Sciatic nerve (tissue), 2 donors: Measurements from ENCODE around the gene PHC3. TPM values are rescaled to one million over a fixed set of nuclear protein-coding genes. Genes with fewer than 3 reads are reported as not detected.
"Not testable (repeated sequence)": the region's sequence is repeated elsewhere in the genome, so short reads cannot be mapped to it uniquely, and the experiment has no call there.

Experiments
- ATAC-seq: fragments of 200-7000 bp; cut with Tn5 transposase; one replicate; pipeline ENCODE4 v1.9.1; 2020; ENCODE audit warnings: mild to moderate bottlenecking, moderate library complexity
- DNase-seq: peaks from one replicate; pipeline ENCODE4 v3.0.0-alpha.2; 2020; ENCODE audit warnings: low spot score
- intact Hi-C: fragments of 100-400 bp; cut with DNase I; formaldehyde crosslinking; loops from one replicate; pipeline ENCODE4 v1.14.2; 2022
- total RNA-seq: library from RNA; stranded (reverse); fragmentation: NEBNext Ultra II Directional; extraction: Animal tissue kit (Norgen Biotek cat#: 25700); gene quantifications from one replicate; pipeline ENCODE4 v1.2.1, GENCODE V29; 2021
- donor health status: DM: no; HTN: no; CAD: no.
- donor health status: DM: no; HTN: no; CAD: no.

PHC3 gene
- total RNA-seq, 1 donor from 2014 or later, result 142 TPM

DNA sequence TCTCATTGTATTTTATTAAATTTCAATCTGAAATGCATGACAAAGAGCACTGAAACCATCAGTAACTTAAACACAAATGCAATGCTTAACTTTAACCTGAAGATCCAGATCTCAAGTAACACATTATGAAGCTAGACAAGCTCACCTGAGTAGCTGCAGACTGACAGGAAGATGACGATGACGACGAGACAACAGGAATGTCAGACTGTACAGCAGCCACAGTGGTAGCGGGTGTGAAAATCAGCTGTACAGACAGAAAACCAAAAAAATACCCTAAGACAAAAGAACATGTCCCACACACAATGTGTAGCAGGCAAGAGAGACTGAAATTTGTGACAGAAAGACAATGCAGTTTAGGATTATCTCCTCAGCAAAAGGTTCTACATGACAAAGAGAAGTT lies 36.3 kb downstream of the PHC3 start:
- intact Hi-C loops, result no loop called here
- DNase-seq (no peak), ATAC-seq (no peak)

DNA sequence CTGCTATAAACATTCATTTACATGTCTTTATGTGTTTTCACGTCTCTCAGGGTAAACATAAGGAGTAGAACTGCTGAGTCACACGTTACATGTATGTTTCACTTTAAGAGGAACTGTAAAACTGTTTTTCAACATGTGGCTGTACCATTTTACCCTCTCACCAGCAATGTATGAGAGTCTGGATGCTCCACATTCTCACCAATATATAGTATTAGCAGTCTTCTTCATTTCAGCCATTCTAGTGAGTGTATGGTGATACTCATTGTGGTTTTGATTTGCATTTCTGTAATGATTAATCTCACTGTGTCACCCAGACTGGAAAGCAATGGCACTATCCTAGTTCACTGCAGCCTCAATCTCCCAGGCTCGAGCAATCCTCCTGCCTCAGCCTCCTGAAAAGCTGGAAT lies 37.1 kb downstream of the PHC3 start:
- no peak for ATAC-seq
- intact Hi-C loops, result no loop called here
- DNase-seq, result no peak

- no peak for DNase-seq
- no peak for ATAC-seq
- intact Hi-C loops, result no loop called here
Observed at GRCh38 chr3:170142373-170142772, 39.2 kb downstream of the PHC3 start.

GRCh38 chr3:170137986-170138385 lies 43.5 kb downstream of the PHC3 start:
- intact Hi-C loops, result no loop called here
- no peak for DNase-seq
- no peak for ATAC-seq

- ATAC-seq, result no peak
- intact Hi-C loops, result no loop called here
Observed at GRCh38 chr3:170132335-170132734, 49.2 kb downstream of the PHC3 start.

DNA sequence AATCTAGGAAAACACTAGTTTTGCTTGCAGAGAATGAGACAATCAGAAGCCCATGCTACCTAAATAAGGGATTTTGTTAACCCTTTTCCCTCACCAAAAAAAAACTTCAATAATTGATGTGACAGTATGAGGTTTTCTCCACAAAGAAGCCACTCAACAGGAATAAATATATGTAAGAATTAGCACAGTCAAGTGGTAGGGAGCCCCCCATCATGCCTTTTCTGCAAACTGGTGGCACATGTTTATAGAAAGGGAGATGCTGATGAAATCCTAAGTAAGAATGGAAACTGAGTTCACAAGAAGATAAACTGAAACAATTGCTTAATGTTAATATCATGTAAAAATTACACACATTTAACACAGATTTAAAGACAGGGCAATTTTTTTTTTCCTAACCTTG lies 51.0 kb downstream of the PHC3 start:
- no peak for DNase-seq
- no peak for ATAC-seq
- intact Hi-C loops, result no loop called here

More at GRCh38 chr3:170132335-170132734, 49.2 kb downstream of the PHC3 start:
- no peak for DNase-seq

GRCh38 chr3:170128977-170129431 lies 52.5 kb downstream of the PHC3 start:
- DNase-seq (no peak), ATAC-seq (no peak)
- intact Hi-C loops, result no loop called here

- ATAC-seq, result no peak
- intact Hi-C loops, result no loop called here
Observed at GRCh38 chr3:170128259-170128976, 53.1 kb downstream of the PHC3 start.

DNA sequence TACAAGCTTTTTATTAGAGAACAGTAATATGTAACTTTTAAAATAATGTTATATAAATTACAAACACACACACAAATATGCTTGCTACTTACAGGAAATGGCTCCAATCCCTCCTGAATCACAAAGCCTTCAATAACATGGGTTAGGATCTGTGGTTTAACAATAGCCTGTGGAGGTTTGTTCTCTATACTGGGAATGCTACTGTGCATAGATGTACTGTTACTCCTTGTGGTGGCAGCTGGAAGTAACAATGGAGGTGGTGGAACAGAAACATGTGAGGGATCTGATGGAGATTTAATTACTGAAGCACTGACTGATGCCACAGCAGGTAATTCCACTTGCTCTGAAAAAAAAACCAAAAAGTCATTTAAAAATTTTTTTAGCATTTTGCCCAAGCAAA lies 64.4 kb downstream of the PHC3 start:
- intact Hi-C loops, result no loop called here
- ATAC-seq (no peak), DNase-seq (no peak)

More at GRCh38 chr3:170128259-170128976, 53.1 kb downstream of the PHC3 start:
- no peak for DNase-seq

GRCh38 chr3:170114165-170114564 lies 67.4 kb downstream of the PHC3 start:
- intact Hi-C loops, ATAC-seq, DNase-seq: not testable (repeated sequence)

- DNase-seq (no peak), ATAC-seq (no peak)
- intact Hi-C loops, result no loop called here
Observed at GRCh38 chr3:170111147-170111771, 70.3 kb downstream of the PHC3 start.

DNA sequence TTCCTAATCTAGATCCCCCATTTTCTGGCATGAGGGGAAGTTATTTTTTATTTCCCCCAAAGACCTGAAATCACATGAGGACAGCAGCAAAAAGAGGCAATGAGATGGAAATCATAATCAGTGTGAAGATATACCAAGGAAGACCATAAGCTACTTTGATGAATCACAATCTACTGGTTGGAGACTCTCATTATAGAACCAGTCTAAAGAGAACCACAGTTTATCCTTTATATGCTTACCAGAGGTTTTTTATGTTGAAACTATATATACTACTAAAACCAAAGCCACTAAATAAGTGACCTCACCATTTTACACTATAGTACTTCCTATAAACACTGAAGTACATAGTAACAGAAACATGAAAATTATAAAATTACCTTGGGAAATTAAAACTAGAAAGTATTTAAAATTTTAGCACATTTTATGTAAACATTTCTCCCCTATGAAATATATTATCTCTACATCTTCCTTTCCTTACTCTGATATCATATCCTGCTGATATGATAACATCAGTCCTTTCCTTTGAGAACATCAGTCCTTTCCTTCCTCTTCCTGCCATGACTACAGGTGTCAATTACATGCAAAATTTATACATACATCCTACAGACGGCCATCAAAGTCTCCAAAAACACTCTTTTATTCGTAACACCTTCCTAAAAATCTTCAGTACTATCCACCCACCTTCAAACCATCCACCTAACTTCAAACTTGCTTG lies 71.8 kb downstream of the PHC3 start:
- no peak for ATAC-seq
- no peak for DNase-seq
- intact Hi-C loops, result no loop called here

- DNase-seq, result no peak
- intact Hi-C loops, result no loop called here
- no peak for ATAC-seq
Observed at GRCh38 chr3:170108955-170109354, 72.6 kb downstream of the PHC3 start.

DNA sequence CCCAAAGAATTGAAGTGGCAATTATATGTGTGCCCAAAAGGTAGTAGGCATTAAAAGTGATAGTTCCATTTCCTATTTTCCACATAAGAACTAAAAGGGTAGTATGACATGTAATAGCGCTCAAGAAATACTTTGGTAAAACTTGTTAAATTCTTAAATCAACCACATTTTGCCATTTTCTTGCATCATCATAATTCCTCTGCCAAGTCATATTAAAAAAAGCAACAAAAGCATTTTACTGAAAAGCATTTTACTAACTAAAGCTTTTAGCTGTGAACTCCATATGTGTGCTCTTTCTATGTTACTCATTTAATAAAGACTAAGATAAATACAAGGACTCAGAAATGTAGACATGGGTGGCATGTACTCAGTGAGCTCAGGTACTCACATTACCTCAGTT lies 73.6 kb downstream of the PHC3 start:
- intact Hi-C loops, result no loop called here
- ATAC-seq (no peak), DNase-seq (no peak)

GRCh38 chr3:170102431-170102830 lies 79.1 kb downstream of the PHC3 start:
- no peak for DNase-seq
- ATAC-seq, result no peak
- intact Hi-C loops, result no loop called here

DNA sequence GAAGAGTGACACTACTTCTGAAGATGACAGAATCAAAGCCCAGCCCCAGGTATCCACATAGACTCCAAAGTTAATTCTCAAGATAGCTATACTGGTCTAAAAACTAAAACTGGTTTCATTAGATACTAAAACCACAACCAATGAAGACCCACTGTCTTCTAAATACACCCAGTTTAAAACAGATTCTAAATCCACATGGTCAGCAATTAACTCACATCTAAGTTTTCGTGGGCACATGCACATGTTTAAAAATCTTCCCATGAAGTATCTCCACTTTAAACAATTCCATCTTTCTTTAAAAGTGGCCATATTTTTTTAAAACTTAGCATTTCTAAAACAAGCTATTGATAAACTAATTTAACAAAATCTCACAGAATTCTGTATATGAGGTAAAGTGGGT lies 80.6 kb downstream of the PHC3 start:
- ATAC-seq (no peak), DNase-seq (no peak)
- intact Hi-C loops, result no loop called here

GRCh38 chr3:170098753-170099152 lies 82.8 kb downstream of the PHC3 start:
- DNase-seq (no peak), ATAC-seq (no peak)
- intact Hi-C loops, result no loop called here

DNA sequence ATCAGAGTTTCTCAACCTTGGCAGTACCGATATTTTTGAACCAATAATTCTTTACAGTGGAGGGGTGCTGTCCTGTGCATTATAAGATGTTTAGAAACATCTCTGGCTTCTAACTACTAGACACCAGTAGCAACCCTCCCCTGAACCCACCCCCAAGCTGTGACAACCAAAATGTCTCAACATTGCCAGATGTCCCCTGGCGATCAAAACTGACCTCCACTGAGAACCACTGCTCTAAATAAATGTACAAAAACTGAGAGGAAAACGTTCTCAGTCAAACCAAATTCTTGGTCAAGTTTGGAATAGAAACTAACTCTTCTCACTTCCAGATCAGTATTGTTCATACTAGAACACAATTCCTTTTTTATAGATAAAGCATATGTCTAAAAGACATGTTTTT lies 85.2 kb downstream of the PHC3 start:
- DNase-seq (no peak), ATAC-seq (no peak)
- intact Hi-C loops, result no loop called here

GRCh38 chr3:170095771-170096170 lies 85.8 kb downstream of the PHC3 start:
- no peak for DNase-seq
- intact Hi-C loops, result no loop called here
- ATAC-seq, result no peak

DNA sequence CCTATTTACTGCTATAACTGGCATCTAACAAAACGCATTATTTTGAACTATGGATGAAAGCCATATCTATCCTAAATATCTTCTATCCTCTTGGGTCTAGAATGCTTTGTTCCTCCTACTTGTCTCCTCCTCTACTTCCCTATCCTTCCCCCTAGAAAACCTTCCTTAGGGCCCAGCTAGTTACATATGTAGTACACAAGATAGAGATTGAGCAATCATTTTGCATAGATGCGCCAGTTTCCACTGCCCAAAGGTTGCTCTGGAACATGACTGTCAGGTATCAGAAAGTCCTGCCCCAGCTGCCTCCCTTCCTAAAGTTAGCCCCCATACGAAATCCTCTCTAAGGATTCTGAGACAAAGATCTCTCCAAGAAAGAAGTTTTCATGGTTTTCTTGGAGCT lies 88.6 kb downstream of the PHC3 start:
- intact Hi-C loops, result no loop called here
- DNase-seq, result no peak

More for the DNA sequence above, 88.6 kb downstream of the PHC3 start:
- ATAC-seq, result no peak
